NCI-H2107 treated with DMSO at 0.1 percent for 48 hours (cell line): ENCODE results near the gene TAS2R30.
"Not testable (repeated sequence)": the region's sequence is repeated elsewhere in the genome, so short reads cannot be mapped to it uniquely, and the experiment has no call there.

Source experiments
- DNase-seq: peaks from one replicate; lab custom pipeline; 2025; ENCODE audit not compliant: unreplicated experiment; lab: John Stamatoyannopoulos, UW

TAS2R30 gene

GRCh38 chr12:11130999-11131398 is 3.4 kb downstream of the TAS2R30 start:
- DNase-seq = no peak

GRCh38 chr12:11130382-11130781 is 4.1 kb downstream of the TAS2R30 start:
- no peak for DNase-seq

GRCh38 chr12:11114130-11114529 is 20.3 kb downstream of the TAS2R30 start:
- not testable (repeated sequence) for DNase-seq

GRCh38 chr12:11111213-11111612 is 23.2 kb downstream of the TAS2R30 start:
- not testable (repeated sequence) for DNase-seq

- DNase-seq = no peak
These were observed 25.6 kb downstream of the TAS2R30 start for GRCh38 chr12:11108862-11109261.

GRCh38 chr12:11107719-11108118 is 26.7 kb downstream of the TAS2R30 start:
- DNase-seq = no peak

GRCh38 chr12:11106288-11106687 is 28.2 kb downstream of the TAS2R30 start:
- DNase-seq = no peak

GRCh38 chr12:11105546-11105945 is 28.9 kb downstream of the TAS2R30 start:
- DNase-seq = no peak

GRCh38 chr12:11094910-11095309 is 39.5 kb downstream of the TAS2R30 start:
- not testable (repeated sequence) for DNase-seq

- DNase-seq = no peak
These were observed 42.3 kb downstream of the TAS2R30 start, which contains the start of gene TAS2R43 for GRCh38 chr12:11092128-11092527. Gene TAS2R43 (minus strand): TSS chr12:11092313. CDS start chr12:11092229, 84 bp downstream.

GRCh38 chr12:11089246-11089645 is 45.2 kb downstream of the TAS2R30 start:
- DNase-seq = no peak

- no peak for DNase-seq
These were observed 49.0 kb downstream of the TAS2R30 start for GRCh38 chr12:11085419-11085818.
